Activated CD8-positive, alpha-beta memory T cell treated with anti-CD3 and anti-CD28 coated beads, Interleukin-2, amount 10 ng/mL, durations not matched to agents 7 days and 5 days (primary cell): ENCODE results near the gene EXPH5. TPM values are rescaled to one million over a fixed set of nuclear protein-coding genes. Genes with fewer than 3 reads are reported as not detected.
"Not testable (repeated sequence)": the region's sequence is repeated elsewhere in the genome, so short reads cannot be mapped to it uniquely, and the experiment has no call there.

Experiments used
- ATAC-seq: fragments of 150-1000 bp; cut with Tn5 transposase; one replicate; pipeline ENCODE4 v1.10.0; 2021; ENCODE audit warnings: moderate library complexity
- CTCF ChIA-PET: fragments of 350-600 bp; sonication (Branson Sonifier 250); formaldehyde crosslinking; loops from one replicate; lab custom pipeline; 2021; ENCODE audit warnings: antibody characterized with exemption; lab: Charles Lee
- DNase-seq: peaks from one replicate; pipeline ENCODE4 v3.0.0-alpha.2; 2020
- H3K27ac Mint-ChIP-seq: one replicate; pipeline ENCODE4 v1.8.0; 2021; ENCODE audit warnings: mild to moderate bottlenecking, mixed read lengths
- H3K27me3 Mint-ChIP-seq: one replicate; pipeline ENCODE4 v1.8.0; 2021; ENCODE audit warnings: mixed read lengths
- H3K36me3 Mint-ChIP-seq: one replicate; pipeline ENCODE4 v1.8.0; 2021; ENCODE audit warnings: mild to moderate bottlenecking, mixed read lengths
- H3K4me1 Mint-ChIP-seq: one replicate; pipeline ENCODE4 v1.8.0; 2021; ENCODE audit warnings: mixed read lengths
- H3K4me3 Mint-ChIP-seq: one replicate; pipeline ENCODE4 v1.8.0; 2021; ENCODE audit warnings: mild to moderate bottlenecking, moderate library complexity, mixed read lengths
- H3K9me3 Mint-ChIP-seq: one replicate; pipeline ENCODE4 v1.8.0; 2022; ENCODE audit warnings: low read depth, mixed read lengths
- total RNA-seq, 2 experiments: library from RNA; stranded (reverse); gene quantifications; one replicate each; pipeline ENCODE4 v1.2.3, GENCODE V29; 2021

Gene EXPH5
- total RNA-seq, 2 experiments from 2014 or later = 0.96 to 1.1 TPM

DNA sequence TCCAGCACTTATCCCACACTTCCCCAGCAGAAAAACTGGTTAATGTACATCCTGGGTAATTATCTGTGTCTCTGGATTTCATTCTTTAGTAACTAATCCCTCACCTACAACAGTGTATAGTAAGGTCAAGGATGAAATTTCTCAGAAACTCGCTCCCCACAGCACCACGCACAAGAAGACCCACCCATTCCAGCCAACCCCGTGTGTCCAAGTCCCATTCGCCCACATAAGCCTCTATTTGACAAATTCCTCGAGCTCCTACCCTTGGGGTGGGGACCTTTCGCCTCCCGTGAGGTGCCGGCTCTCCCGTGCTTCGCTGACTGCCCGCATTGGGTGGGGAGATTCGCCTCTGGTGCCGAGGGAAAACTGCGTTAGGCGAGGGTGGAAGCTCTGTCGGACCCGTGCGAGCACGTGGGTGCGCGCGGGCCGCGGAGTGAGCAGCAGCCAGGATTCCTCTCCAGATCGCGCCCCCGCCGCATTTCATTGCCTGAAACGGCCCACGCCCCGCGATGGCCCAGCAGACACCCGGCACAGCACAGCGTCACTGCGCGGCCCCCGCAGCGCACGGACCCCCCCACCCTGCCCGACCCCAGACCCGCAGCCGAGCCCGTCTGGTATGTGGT, 866 bp downstream of the EXPH5 start:
- CTCF ChIA-PET = interaction anchor here (1.7 kb wide), 1 partner anchor 13 kb away, joined by 4 read pairs; no protein-coding TSS in a partner anchor
- peaks cover 4% of the 10 kb centered on the region for H3K36me3 Mint-ChIP-seq
- peak overlapping the region; percentile 89 for H3K4me3 Mint-ChIP-seq
- H3K4me1 Mint-ChIP-seq = peaks cover 14% of the 10 kb centered on the region
- no peak overlapping the region for H3K27ac Mint-ChIP-seq
- ATAC-seq (peak; percentile 24), DNase-seq (no peak)
- peaks cover 48% of the 10 kb centered on the region for H3K27me3 Mint-ChIP-seq
- no peaks in the 10 kb centered on the region for H3K9me3 Mint-ChIP-seq

DNA sequence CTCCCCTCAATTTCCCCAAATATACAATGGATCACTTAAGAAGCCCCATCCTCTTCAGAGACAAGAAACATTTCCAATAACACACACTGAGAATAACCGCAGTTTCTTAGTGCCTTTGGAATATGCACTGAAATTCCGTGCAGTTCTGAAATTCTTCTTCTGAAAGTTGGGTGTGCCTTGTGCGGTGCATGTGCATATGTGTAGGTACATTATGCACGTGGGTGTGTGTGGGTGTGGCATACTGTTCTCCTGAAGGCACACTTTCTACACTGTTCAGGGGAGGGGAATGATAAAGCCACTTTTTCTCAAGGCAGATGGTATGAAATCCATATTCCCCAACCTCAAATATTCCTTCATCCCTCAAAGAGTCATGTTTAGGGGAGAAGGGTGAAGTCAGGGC, 1.7 kb downstream of the EXPH5 start:
- Mint-ChIP-seq H3K27me3 (peaks cover 48% of the 10 kb centered on the region), H3K9me3 (no peaks in the 10 kb centered on the region), H3K27ac (no peak overlapping the region), H3K4me1 (peaks cover 14% of the 10 kb centered on the region), H3K4me3 (peak overlapping the region; percentile 89), H3K36me3 (peaks cover 4% of the 10 kb centered on the region)
- ATAC-seq (no peak), DNase-seq (no peak)
- CTCF ChIA-PET = no interaction called here

DNA sequence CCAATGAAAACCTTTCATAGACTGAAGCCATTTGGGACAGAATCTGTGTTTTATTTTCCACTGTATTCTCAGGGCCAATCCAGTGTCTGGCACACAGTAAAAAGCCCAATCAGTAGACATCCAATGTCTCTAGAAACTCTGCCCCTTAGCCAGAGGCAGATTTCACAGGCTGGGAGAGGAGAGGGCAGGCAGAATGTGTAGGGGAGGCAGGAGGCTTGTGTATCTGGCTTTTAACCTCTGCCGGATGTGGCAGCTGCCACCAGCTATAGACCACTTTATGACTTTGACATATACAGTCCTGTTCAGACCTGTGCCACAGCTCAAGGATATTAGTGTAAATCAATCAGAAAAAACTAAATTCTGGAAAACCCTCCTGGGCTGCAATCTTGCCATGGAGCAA, 4.4 kb downstream of the EXPH5 start:
- no peak overlapping the region for H3K27ac Mint-ChIP-seq
- ATAC-seq (no peak), DNase-seq (no peak)
- H3K4me3 Mint-ChIP-seq = no peak overlapping the region
- H3K9me3 Mint-ChIP-seq = no peaks in the 10 kb centered on the region
- H3K4me1 Mint-ChIP-seq = peaks cover 13% of the 10 kb centered on the region
- CTCF ChIA-PET = no interaction called here
- H3K36me3 Mint-ChIP-seq = peaks cover 4% of the 10 kb centered on the region
- peaks cover 27% of the 10 kb centered on the region for H3K27me3 Mint-ChIP-seq

DNA sequence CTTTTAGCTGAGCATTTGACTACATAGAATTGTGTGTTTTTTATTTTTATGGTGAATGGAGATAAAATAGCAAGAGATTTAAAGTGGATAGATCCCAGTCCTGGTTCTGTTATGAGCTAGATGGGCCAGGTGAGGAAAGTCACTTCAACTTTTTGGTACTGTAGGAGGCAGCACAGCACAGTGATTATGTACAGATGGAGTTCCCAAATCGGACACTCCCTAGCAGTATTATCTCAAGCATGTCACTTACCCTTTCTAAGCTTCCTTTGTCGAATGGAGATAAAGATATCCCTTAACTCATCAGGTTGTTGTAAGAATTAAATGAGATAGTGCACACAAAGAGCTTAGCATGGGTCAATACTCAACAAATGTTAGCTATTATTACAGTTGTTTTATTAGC, 5.3 kb downstream of the EXPH5 start:
- Mint-ChIP-seq H3K27ac (no peak overlapping the region), H3K36me3 (peaks cover under 1% of the 10 kb centered on the region)

DNA sequence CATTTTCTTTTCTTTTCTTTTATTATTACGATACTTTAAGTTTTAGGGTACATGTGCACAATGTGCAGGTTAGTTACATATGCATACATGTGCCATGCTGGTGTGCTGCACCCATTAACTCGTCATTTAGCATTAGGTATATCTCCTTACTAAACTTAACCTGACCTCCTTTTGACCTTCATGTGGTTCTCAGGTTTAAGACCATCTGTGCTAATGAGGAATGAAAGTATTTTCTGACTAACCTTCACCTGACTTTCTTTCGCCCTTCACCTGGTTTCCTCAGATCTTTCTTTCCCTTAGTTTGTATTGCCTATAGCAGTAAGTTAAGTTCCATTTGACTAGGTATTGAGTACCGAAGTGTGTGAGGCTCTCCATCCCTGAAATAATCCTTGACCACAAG, 6.5 kb downstream of the EXPH5 start:
- peaks cover 11% of the 10 kb centered on the region for H3K27me3 Mint-ChIP-seq
- no peaks in the 10 kb centered on the region for H3K36me3 Mint-ChIP-seq
- no peak overlapping the region for H3K4me3 Mint-ChIP-seq
- CTCF ChIA-PET = no interaction called here
- ATAC-seq (no peak), DNase-seq (no peak)
- no peaks in the 10 kb centered on the region for H3K9me3 Mint-ChIP-seq
- H3K27ac Mint-ChIP-seq = no peak overlapping the region
- no peaks in the 10 kb centered on the region for H3K4me1 Mint-ChIP-seq

More for the DNA sequence above, 5.3 kb downstream of the EXPH5 start:
- peaks cover 20% of the 10 kb centered on the region for H3K27me3 Mint-ChIP-seq
- H3K9me3 Mint-ChIP-seq = no peaks in the 10 kb centered on the region
- peaks cover 7% of the 10 kb centered on the region for H3K4me1 Mint-ChIP-seq
- CTCF ChIA-PET = no interaction called here
- no peak overlapping the region for H3K4me3 Mint-ChIP-seq
- DNase-seq = no peak
- no peak for ATAC-seq

DNA sequence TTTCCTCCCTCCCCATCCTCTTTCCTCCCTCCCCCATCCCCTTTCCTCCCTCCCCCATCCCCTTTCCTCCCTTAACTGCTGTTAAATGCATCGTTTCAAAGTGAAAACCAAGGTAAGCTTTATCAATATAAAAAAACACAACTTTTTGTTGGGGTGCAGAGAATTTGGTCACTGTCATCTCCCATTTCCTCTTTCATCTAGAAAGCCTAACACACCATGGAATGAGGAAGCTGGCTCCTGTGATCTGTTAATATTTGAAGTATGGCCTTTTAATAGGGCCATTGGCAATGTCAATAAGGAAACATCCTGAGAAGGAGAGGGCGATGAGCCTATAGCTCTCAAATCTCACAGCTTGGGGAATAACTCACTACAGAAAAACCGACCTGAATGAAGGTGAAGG, 7.0 kb downstream of the EXPH5 start:
- Mint-ChIP-seq H3K36me3 (no peaks in the 10 kb centered on the region), H3K27ac (no peak overlapping the region), H3K4me3 (no peak overlapping the region), H3K4me1 (no peaks in the 10 kb centered on the region), H3K27me3 (peaks cover 6% of the 10 kb centered on the region), H3K9me3 (no peaks in the 10 kb centered on the region)
- DNase-seq (no peak), ATAC-seq (no peak)
- CTCF ChIA-PET = no interaction called here

DNA sequence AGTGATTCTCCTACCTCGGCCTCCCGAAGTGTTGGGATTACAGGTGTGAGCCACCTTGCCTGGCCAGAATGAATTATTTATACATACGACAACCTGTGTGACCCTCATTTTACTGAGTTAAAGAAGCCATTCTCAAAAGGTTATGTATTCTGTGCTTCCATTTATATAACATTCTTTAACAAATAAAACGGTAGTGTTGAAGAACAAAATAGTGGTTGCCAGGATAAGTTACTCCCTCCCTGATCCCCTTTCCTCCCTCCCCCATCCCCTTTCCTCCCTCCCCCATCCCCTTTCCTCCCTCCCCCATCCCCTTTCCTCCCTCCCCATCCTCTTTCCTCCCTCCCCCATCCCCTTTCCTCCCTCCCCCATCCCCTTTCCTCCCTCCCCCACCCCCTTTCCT, 7.4 kb downstream of the EXPH5 start:
- DNase-seq, H3K27ac Mint-ChIP-seq, CTCF ChIA-PET, H3K9me3 Mint-ChIP-seq, H3K36me3 Mint-ChIP-seq, H3K4me1 Mint-ChIP-seq, H3K27me3 Mint-ChIP-seq, H3K4me3 Mint-ChIP-seq, ATAC-seq: not testable (repeated sequence)

DNA sequence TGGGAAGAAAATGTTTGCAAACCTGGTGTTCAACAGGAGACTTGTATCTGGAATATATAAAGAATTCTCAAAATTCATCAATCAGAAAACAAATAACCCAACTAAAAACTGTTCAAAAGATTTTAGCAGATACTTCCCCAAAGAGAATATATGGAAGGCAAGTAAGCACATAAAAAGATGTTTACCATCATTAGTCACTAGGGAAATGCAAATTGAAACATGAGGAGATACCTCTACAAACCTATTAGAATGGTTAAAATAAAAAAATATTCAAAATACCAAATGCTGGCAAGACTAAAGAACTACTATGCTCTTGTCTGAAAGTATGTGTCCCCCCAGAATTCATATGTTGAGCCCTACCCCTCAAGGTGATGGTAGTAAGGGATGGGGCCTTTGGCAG, 8.6 kb downstream of the EXPH5 start:
- Mint-ChIP-seq H3K9me3 (no peaks in the 10 kb centered on the region), H3K4me1 (no peaks in the 10 kb centered on the region), H3K27me3 (peaks cover 2% of the 10 kb centered on the region), H3K36me3 (no peaks in the 10 kb centered on the region), H3K4me3 (no peak overlapping the region), H3K27ac (no peak overlapping the region)
- no peak for ATAC-seq
- DNase-seq = no peak
- CTCF ChIA-PET = no interaction called here

DNA sequence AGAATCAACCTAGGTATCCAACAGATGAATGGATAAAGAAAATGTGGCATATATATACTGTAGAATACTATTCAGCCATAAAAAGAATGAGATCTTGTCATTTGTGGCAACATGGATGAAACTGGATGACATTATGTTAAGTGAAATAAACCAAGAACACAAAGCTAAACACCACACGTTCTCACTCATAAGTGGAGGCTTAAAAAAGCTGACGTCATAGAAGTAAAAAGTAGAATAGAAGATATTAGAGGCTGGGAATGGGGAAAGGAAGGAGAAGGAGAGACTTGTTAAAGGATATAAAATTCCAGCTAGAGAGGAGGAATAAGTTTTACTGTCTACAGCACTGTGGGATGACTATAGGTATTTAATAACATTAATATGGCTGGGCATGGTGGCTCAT, 12.9 kb downstream of the EXPH5 start:
- Mint-ChIP-seq H3K36me3 (no peaks in the 10 kb centered on the region), H3K27ac (no peak overlapping the region), H3K27me3 (peaks cover 9% of the 10 kb centered on the region), H3K9me3 (no peaks in the 10 kb centered on the region), H3K4me3 (no peak overlapping the region), H3K4me1 (no peaks in the 10 kb centered on the region)
- ATAC-seq = no peak
- DNase-seq = no peak
- CTCF ChIA-PET = interaction anchor here (1.0 kb wide), 1 partner anchor 12 kb away, joined by 4 read pairs; the partner anchor contains the start of gene EXPH5

DNA sequence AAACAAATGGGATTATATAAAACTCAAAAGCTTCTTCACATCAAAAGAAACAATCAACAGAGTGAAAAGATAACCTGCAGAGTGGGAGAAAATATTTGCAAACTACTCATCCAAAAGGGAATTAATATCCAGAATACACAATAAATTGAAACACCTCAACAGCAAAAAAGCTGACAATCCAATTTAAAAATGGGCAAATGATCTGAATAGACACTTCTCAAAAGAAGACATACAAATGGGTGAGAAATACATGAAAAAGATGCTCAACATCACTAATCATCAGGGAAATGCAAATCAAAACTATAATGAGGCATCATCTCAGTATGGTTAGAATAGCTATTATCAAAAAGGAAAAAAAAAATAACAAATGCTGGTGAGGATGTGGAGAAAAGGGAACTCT, 13.5 kb downstream of the EXPH5 start:
- Mint-ChIP-seq H3K4me1 (no peaks in the 10 kb centered on the region), H3K27me3 (peaks cover 9% of the 10 kb centered on the region), H3K36me3 (no peaks in the 10 kb centered on the region), H3K27ac (no peak overlapping the region), H3K9me3 (no peaks in the 10 kb centered on the region), H3K4me3 (no peak overlapping the region)
- DNase-seq (no peak), ATAC-seq (no peak)
- CTCF ChIA-PET = interaction anchor here (1.0 kb wide), 1 partner anchor 13 kb away, joined by 4 read pairs; the partner anchor contains the start of gene EXPH5

DNA sequence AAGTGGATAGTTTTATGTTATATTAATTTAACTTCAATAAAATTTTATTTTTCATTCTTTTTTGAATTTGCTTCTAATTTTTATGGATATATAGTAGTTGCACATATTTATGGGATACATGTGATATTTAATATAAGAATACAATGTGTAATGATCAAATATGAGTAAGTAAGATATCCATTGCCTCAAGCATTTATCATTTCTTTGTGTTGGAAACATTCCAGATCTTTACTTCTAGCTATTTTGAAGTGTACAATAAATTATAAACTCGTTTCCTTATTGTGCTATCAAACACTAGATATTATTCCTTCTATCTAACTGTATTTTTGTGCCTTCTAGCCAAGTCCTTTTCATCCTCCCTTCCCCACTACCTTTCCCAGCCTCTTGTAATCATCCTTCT, 17.0 kb downstream of the EXPH5 start:
- no peak overlapping the region for H3K27ac Mint-ChIP-seq
- no peaks in the 10 kb centered on the region for H3K9me3 Mint-ChIP-seq
- no peak for DNase-seq
- H3K4me1 Mint-ChIP-seq = peaks cover 5% of the 10 kb centered on the region
- no peak overlapping the region for H3K4me3 Mint-ChIP-seq
- peaks cover 9% of the 10 kb centered on the region for H3K27me3 Mint-ChIP-seq
- CTCF ChIA-PET = no interaction called here
- ATAC-seq = no peak
- no peaks in the 10 kb centered on the region for H3K36me3 Mint-ChIP-seq

DNA sequence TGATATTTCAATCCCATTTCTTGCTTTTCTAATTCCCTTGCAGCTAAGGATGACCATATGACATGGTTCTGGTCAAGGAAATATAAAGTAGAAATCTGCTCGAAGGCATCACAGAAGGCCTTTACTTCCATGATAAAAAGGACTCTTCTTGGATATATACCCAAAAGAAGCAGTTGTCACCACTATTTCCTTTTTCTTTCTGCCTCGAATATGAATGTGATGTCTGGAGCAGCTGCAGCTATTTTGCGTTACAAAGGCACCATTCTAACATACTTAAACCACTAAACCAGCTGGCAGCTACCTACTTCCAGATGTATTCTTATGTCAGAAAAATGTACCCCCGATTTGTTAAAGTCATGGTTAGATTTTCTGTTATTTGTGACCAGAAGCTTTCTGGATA, 18.9 kb downstream of the EXPH5 start:
- peaks cover 3% of the 10 kb centered on the region for H3K27me3 Mint-ChIP-seq
- no peak for DNase-seq
- H3K4me3 Mint-ChIP-seq = no peak overlapping the region
- CTCF ChIA-PET = no interaction called here
- H3K27ac Mint-ChIP-seq = no peak overlapping the region
- ATAC-seq = no peak
- H3K4me1 Mint-ChIP-seq = peaks cover 5% of the 10 kb centered on the region
- no peaks in the 10 kb centered on the region for H3K9me3 Mint-ChIP-seq
- H3K36me3 Mint-ChIP-seq = no peaks in the 10 kb centered on the region

DNA sequence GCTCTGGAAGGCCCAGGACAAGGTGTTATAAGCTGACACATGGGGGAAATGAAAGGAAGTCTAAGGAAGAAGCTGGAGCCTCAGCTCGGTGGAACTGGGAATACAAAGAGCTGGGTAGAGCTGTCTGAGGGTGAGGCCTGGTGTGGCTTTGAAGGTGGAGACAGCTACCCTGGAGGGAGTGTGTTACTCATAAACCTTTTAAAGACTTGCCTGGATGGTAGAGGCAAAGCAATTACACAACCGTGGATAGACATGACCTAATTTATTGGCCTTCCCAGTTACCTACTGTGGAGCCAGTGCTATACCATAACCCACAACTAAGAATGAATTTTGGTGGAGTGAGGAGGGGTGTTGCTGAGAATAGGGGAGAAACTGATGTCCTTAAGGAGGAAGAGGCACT, 22.6 kb downstream of the EXPH5 start:
- DNase-seq = no peak
- H3K36me3 Mint-ChIP-seq = no peaks in the 10 kb centered on the region
- H3K9me3 Mint-ChIP-seq = no peaks in the 10 kb centered on the region
- peaks cover 5% of the 10 kb centered on the region for H3K4me1 Mint-ChIP-seq
- no peak overlapping the region for H3K4me3 Mint-ChIP-seq
- H3K27me3 Mint-ChIP-seq = no peaks in the 10 kb centered on the region
- no peak for ATAC-seq
- H3K27ac Mint-ChIP-seq = no peak overlapping the region
- CTCF ChIA-PET = no interaction called here

DNA sequence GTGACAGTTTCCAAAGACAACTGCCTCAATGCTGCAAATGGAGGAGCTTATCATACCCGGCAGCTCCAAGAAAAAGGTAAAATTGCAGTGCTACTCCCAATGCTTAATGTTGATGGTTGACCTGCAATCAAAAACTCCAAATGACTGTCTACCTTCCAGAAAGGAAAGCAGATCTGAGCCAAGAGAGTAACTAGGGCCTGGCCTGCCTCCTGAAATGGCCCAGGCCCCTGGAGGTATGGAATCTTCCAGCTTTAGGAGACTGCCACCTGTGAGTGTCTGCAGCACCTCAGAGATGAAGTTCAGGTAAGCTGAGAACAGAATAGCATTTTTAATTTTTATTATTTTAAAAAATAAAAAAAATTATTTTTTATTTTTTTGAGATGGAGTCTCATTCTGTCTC, 23.7 kb downstream of the EXPH5 start:
- peaks cover 5% of the 10 kb centered on the region for H3K4me1 Mint-ChIP-seq
- H3K27ac Mint-ChIP-seq = no peak overlapping the region
- H3K27me3 Mint-ChIP-seq = no peaks in the 10 kb centered on the region
- CTCF ChIA-PET = no interaction called here
- no peak overlapping the region for H3K4me3 Mint-ChIP-seq
- DNase-seq = no peak
- no peak for ATAC-seq
- no peaks in the 10 kb centered on the region for H3K36me3 Mint-ChIP-seq
- H3K9me3 Mint-ChIP-seq = no peaks in the 10 kb centered on the region
